Trophoblast cell (in vitro differentiated cells and primary cell): Measurements from ENCODE around the gene CD300E.
A peak's percentile ranks its signal among the peaks of the same experiment; 100 is the strongest.

Source experiments
- DNase-seq, 2 donors: peaks; one replicate each; pipeline ENCODE4 v3.0.0-alpha.2; 2016
- H2AFZ ChIP-seq: 2 replicates; pipeline ENCODE4 v1.6.1; 2013; ENCODE audit warnings: low read length, moderate library complexity, mild to moderate bottlenecking; ENCODE audit not compliant: insufficient read depth, poor library complexity
- H2AK5ac ChIP-seq: 2 replicates; pipeline ENCODE4 v1.6.1; 2013; ENCODE audit warnings: mild to moderate bottlenecking, low read length
- H2BK120ac ChIP-seq: 2 replicates; pipeline ENCODE4 v1.6.1; 2013; ENCODE audit warnings: low read length, mild to moderate bottlenecking, moderate library complexity; ENCODE audit not compliant: insufficient read depth, poor library complexity
- H2BK12ac ChIP-seq: 2 replicates; pipeline ENCODE4 v1.6.1; 2013; ENCODE audit warnings: mild to moderate bottlenecking, low read length, moderate library complexity
- H2BK5ac ChIP-seq: 2 replicates; pipeline ENCODE4 v1.6.1; 2013; ENCODE audit warnings: low read length, low read depth, moderate library complexity, mild to moderate bottlenecking; ENCODE audit not compliant: poor library complexity
- H3K14ac ChIP-seq: 2 replicates; pipeline ENCODE4 v1.6.1; 2013; ENCODE audit warnings: mild to moderate bottlenecking, low read length
- H3K18ac ChIP-seq: 2 replicates; pipeline ENCODE4 v1.6.1; 2013; ENCODE audit warnings: mild to moderate bottlenecking, low read length
- H3K23ac ChIP-seq: 2 replicates; pipeline ENCODE4 v1.6.1; 2013; ENCODE audit warnings: low read length
- H3K27ac ChIP-seq: 2 replicates; pipeline ENCODE4 v1.5.1; 2013; ENCODE audit warnings: low read depth, mild to moderate bottlenecking, inconsistent platforms, low read length, moderate library complexity
- H3K27me3 ChIP-seq: 2 replicates; pipeline ENCODE4 v1.6.1; 2013; ENCODE audit warnings: inconsistent platforms, mild to moderate bottlenecking, low read length, moderate library complexity; ENCODE audit not compliant: insufficient read depth
- H3K36me3 ChIP-seq, 2 experiments: 1 replicate in 1 of 2; 2 replicates in 1 of 2; pipeline ENCODE4 v1.6.1; 2013; ENCODE audit warnings: low read length in 2 of 2, mild to moderate bottlenecking in 2 of 2, moderate library complexity in 1 of 2; ENCODE audit not compliant: insufficient read depth in 2 of 2, control insufficient read depth in 1 of 2
- H3K4ac ChIP-seq: 2 replicates; pipeline ENCODE4 v1.6.1; 2013; ENCODE audit warnings: low read depth, mild to moderate bottlenecking, low read length, moderate library complexity
- H3K4me1 ChIP-seq, 2 experiments: 1 replicate in 1 of 2; 2 replicates in 1 of 2; pipeline ENCODE4 v1.6.1; 2013; ENCODE audit warnings: low read length in 2 of 2, mild to moderate bottlenecking in 2 of 2, moderate library complexity in 1 of 2; ENCODE audit not compliant: insufficient read depth in 2 of 2, control insufficient read depth in 1 of 2
- H3K4me2 ChIP-seq: 2 replicates; pipeline ENCODE4 v1.6.1; 2013; ENCODE audit warnings: inconsistent platforms, mild to moderate bottlenecking, low read length, moderate library complexity
- H3K4me3 ChIP-seq: 2 replicates; pipeline ENCODE4 v1.5.1; 2013; ENCODE audit warnings: mild to moderate bottlenecking, low read depth, low read length, inconsistent platforms
- H3K79me1 ChIP-seq: one replicate; pipeline ENCODE4 v1.6.1; 2013; ENCODE audit warnings: low read length
- H3K79me2 ChIP-seq: 2 replicates; pipeline ENCODE4 v1.6.1; 2013; ENCODE audit warnings: low read length, mild to moderate bottlenecking; ENCODE audit not compliant: control insufficient read depth, insufficient read depth, poor library complexity
- H3K9ac ChIP-seq: 2 replicates; pipeline ENCODE4 v1.6.1; 2013; ENCODE audit warnings: mild to moderate bottlenecking, low read length
- H3K9me3 ChIP-seq: 2 replicates; pipeline ENCODE4 v1.6.1; 2013; ENCODE audit warnings: low read depth, mild to moderate bottlenecking, control low read depth, inconsistent platforms, low read length; ENCODE audit not compliant: insufficient read depth
- H4K12ac ChIP-seq: 2 replicates; pipeline ENCODE4 v1.6.1; 2013; ENCODE audit warnings: low read depth, mild to moderate bottlenecking, low read length, moderate library complexity
- H4K8ac ChIP-seq: 2 replicates; pipeline ENCODE4 v1.6.1; 2013; ENCODE audit warnings: low read depth, mild to moderate bottlenecking, low read length, moderate library complexity
- H4K91ac ChIP-seq: one replicate; pipeline ENCODE4 v1.6.1; 2013; ENCODE audit warnings: low read depth, mild to moderate bottlenecking, low read length, moderate library complexity
- WGBS: extraction: QIAGEN DNeasy Blood & Tissue Kit; methylation state at CpG from one replicate; pipeline ENCODE4 v1.1.7; 2013; ENCODE audit warnings: missing lambda C conversion rate; ENCODE audit not compliant: insufficient read length, insufficient coverage; ENCODE audit errors: extremely low coverage; 5-methylcytosine and 5-hydroxymethylcytosine counted together

CD300E gene

DNA sequence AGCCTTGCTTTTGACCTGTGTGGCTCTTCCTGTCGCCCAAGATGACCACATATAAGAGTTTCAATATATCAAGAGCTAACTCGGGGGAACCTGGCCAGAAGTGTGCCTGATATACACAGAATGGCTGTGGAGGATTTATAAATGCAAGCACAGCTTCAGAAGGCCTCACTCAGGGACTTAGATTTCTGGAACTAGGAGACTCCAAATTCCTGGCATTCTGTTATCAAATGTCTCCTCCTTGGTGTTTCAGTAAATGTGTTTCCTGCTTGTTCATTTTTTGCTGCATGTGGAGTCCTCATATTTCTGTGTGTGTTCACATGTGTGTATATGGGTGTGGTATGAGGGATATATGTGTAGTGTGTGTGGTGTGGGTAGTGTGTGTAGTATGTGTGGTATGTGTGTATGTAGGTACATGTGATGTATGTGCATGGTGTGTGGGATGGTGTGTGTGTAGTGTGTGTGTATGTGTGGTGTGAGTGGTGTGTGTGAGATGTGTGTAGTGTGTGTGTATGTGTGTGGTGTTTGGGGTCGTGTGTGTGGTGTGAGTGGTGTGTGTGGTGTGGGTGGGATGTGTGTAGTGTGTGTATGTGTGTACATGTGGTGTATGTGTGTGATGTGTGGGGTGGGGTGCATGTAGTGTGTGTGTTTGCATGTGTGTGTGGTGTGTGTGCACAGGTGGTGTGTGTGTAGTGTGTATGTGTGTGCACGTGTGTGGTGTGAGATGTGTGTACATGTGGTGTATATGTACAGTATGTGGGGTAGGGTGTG, 55.2 kb downstream of the CD300E start:
- 100% methylated on average over 1 of the region's 4 CpGs for WGBS
- no peak for DNase-seq
- H3K9me3 ChIP-seq, result peaks cover 12% of the 10 kb centered on the region

DNA sequence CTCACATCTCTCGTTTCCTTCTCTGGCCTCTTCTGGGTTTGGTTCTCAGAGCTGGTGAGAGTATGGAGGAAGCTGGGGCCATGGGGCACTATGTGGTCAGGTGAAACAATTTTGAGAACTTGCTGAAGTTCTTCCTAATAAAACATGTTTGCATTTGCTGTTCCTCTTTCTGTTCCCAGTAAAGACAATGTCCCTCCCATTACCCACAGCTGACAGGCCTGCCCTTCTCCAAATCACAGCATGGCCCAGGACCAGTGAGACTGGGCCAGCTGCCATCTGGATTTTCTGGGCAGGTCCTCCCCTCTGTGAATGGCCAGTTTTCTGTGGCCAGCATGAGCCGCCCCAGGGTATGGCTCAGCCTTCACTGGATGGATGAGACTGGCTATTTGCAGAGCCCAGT, 56.1 kb downstream of the CD300E start, which contains the start of gene CD300H:
Gene CD300H (minus strand): TSS at position 113 of the 400 bp plus-strand sequence.
- Histone ChIP-seq H3K36me3 (no peaks in the 10 kb centered on the region), H3K27me3 (no peaks in the 10 kb centered on the region), H4K91ac (no peak within 1 kb of the TSS), H3K9ac (no peak within 1 kb of the TSS), H2AK5ac (no peak within 1 kb of the TSS), H2AFZ (no peak within 1 kb of the TSS), H3K4me3 (no peak within 1 kb of the TSS), H2BK120ac (no peak within 1 kb of the TSS), H2BK5ac (no peak within 1 kb of the TSS), H3K4me1 (peaks cover 0 to 3% of the 10 kb centered on the region in 2 experiments), H3K79me2 (no peaks in the 10 kb centered on the region), H3K14ac (no peak within 1 kb of the TSS), H2BK12ac (no peak within 1 kb of the TSS), H3K23ac (no peak within 1 kb of the TSS), H3K79me1 (no peaks in the 10 kb centered on the region), H3K18ac (no peak within 1 kb of the TSS), H3K9me3 (peaks cover 14% of the 10 kb centered on the region), H3K4ac (no peak within 1 kb of the TSS), H3K4me2 (no peak within 1 kb of the TSS), H4K12ac (no peak within 1 kb of the TSS), H4K8ac (no peak within 1 kb of the TSS), H3K27ac (no peak within 1 kb of the TSS)
- DNase-seq, result no peak
- no CpG with 5 or more reads among the region's 2 CpGs for WGBS

More for the DNA sequence above, 55.2 kb downstream of the CD300E start:
- Histone ChIP-seq H3K27ac (no peak overlapping the region), H4K91ac (no peak overlapping the region), H3K4me1 (peaks cover 0 to 3% of the 10 kb centered on the region in 2 experiments), H3K9ac (no peak overlapping the region), H2BK5ac (no peak overlapping the region), H3K79me2 (no peaks in the 10 kb centered on the region), H3K4me3 (peak overlapping the region; percentile 60), H2BK12ac (no peak overlapping the region), H4K12ac (no peak overlapping the region), H2BK120ac (no peak overlapping the region), H3K36me3 (no peaks in the 10 kb centered on the region), H2AFZ (no peak overlapping the region), H3K27me3 (no peaks in the 10 kb centered on the region), H3K4ac (no peak overlapping the region), H3K79me1 (no peaks in the 10 kb centered on the region), H2AK5ac (no peak overlapping the region), H3K4me2 (no peak overlapping the region), H3K14ac (no peak overlapping the region), H3K23ac (peak overlapping the region; percentile 52), H3K18ac (no peak overlapping the region), H4K8ac (no peak overlapping the region)

DNA sequence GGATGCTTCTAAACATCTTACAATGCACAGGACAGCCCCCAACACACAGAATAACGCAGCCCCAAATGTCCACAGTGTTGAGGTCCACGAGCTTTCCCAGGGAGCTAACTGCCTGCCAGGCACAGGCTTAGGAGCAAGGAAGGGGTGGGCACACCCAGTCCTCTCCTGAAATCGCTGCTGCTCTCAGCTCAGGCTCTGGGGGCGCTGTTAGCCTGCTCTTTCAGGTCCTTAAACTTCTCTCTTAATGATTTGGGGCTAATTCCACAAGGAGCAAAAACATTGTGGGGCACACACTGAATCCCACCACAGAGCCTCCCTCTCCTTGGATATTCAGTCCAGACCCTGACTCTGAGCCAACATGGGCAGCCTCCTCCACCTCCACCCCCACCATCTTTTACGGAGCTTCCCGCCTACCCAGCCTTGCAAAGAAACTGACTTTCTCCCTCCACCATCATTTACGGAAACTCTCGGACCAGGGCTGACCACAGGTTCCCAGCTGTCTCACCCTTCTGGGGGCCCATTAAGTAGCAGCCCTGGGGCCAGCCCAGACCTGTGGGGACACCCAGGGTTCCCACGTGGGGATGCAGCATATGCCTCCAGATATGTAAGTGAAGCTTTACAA, 57.3 kb downstream of the CD300E start:
- Histone ChIP-seq H3K27me3 (no peaks in the 10 kb centered on the region), H3K27ac (no peak overlapping the region), H3K79me1 (no peaks in the 10 kb centered on the region), H2AFZ (no peak overlapping the region), H3K14ac (no peak overlapping the region), H4K91ac (no peak overlapping the region), H3K4me3 (no peak overlapping the region), H3K23ac (no peak overlapping the region), H3K18ac (no peak overlapping the region), H3K9me3 (peaks cover 14% of the 10 kb centered on the region), H3K4me1 (peaks cover 0 to 3% of the 10 kb centered on the region in 2 experiments), H3K4me2 (no peak overlapping the region), H2BK120ac (no peak overlapping the region), H4K8ac (no peak overlapping the region), H2AK5ac (no peak overlapping the region), H3K9ac (no peak overlapping the region), H3K36me3 (no peaks in the 10 kb centered on the region), H3K79me2 (no peaks in the 10 kb centered on the region), H2BK12ac (no peak overlapping the region), H3K4ac (no peak overlapping the region), H4K12ac (no peak overlapping the region), H2BK5ac (no peak overlapping the region)
- no CpG with 5 or more reads among the region's 9 CpGs for WGBS
- peak in 1 of 2 donors; percentile 7 for DNase-seq

DNA sequence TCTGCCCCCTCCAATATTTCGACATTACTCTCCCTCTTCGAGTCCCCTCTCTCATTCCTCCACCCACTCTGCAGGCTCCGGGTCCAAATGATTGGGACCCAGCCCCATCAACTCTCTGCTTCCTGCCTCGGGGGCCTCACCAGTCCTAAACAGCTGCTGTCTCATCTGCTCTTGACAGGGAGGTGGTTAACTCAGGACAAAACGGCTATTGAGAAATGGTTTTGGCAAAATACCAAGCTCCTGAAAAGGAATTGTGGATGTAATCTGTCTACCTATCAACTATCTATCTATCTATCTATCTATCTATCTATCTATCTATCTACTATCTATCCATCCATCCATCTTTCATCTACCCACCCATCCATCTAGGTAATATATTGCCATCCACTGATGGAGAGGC, 58.4 kb downstream of the CD300E start:
- H3K79me2 ChIP-seq, result no peaks in the 10 kb centered on the region
- DNase-seq, result no peak

More for the DNA sequence above, 58.4 kb downstream of the CD300E start:
- Histone ChIP-seq H3K4me1 (peaks cover 0 to 3% of the 10 kb centered on the region in 2 experiments), H3K4ac (no peak overlapping the region), H3K4me3 (no peak overlapping the region), H3K9ac (no peak overlapping the region), H4K8ac (no peak overlapping the region), H4K12ac (no peak overlapping the region), H3K4me2 (no peak overlapping the region), H3K27ac (no peak overlapping the region), H3K18ac (no peak overlapping the region), H3K27me3 (no peaks in the 10 kb centered on the region), H4K91ac (no peak overlapping the region), H2AFZ (no peak overlapping the region), H3K9me3 (peaks cover 14% of the 10 kb centered on the region), H2BK5ac (no peak overlapping the region), H3K23ac (no peak overlapping the region), H2BK120ac (no peak overlapping the region), H2AK5ac (no peak overlapping the region), H2BK12ac (no peak overlapping the region), H3K79me1 (no peaks in the 10 kb centered on the region), H3K36me3 (no peaks in the 10 kb centered on the region), H3K14ac (no peak overlapping the region)
- no CpG with 5 or more reads among the region's 5 CpGs for WGBS
